Measurements from ENCODE around the gene ASMTL. TPM values are rescaled to one million over a fixed set of nuclear protein-coding genes. Genes with fewer than 3 reads are reported as not detected.

ASMTL gene
- total RNA-seq, result 13.1 and 16.9 TPM in 2 replicates

GRCh38 chrX:1452516-1453394 is at the start of gene ASMTL:
Gene ASMTL, minus strand, starts transcription at chrX:1452909. Its CDS starts 69 bp downstream, at chrX:1452840.

GRCh38 chrX:1391707-1392375 is 60.9 kb downstream of the ASMTL start, which contains the start of gene SLC25A6:
Gene SLC25A6, minus strand, starts transcription at chrX:1392113. Its CDS starts 104 bp downstream, at chrX:1392009.

Other genes starting within 250 kb of the ASMTL start
- not detected in 2 replicates for gene CRLF2, start 240.3 kb downstream of the ASMTL start, total RNA-seq
- gene CSF2RA, start 184.1 kb downstream of the ASMTL start, total RNA-seq, result not detected in 2 replicates
- gene IL3RA, start 116.1 kb downstream of the ASMTL start, total RNA-seq, result not detected in 2 replicates
- gene SLC25A6, start 60.8 kb downstream of the ASMTL start, total RNA-seq, result 152 and 238 TPM in 2 replicates
- gene P2RY8, start 84.3 kb upstream of the ASMTL start, total RNA-seq, result not detected in 2 replicates
- gene AKAP17A, start 138.7 kb upstream of the ASMTL start, total RNA-seq, result 13.6 and 14.7 TPM in 2 replicates
- gene ASMT, start 162.2 kb upstream of the ASMTL start, total RNA-seq, result 0.09 TPM in 1 of 2 replicates, not detected in the other

All from bronchial smooth muscle cell (primary cell).